DOHH2 (cell line): ENCODE results near the gene MRPL44.

Experiments used
- EZH2phosphoT487 ChIP-seq: fragments of 200-600 bp; sonication (generic); IDR thresholded peaks from 2 replicates; pipeline ENCODE4 v1.6.1; 2017; ENCODE audit warnings: borderline replicate concordance, mild to moderate bottlenecking, antibody characterized with exemption, low read length, moderate library complexity, mixed read lengths
- TF ChIP-seq, protein P1 (sequence below): fragments of 200-600 bp; sonication (generic); IDR thresholded peaks from one replicate; pipeline ENCODE4 v1.5.1; 2014; ENCODE audit warnings: antibody characterized with exemption, mild to moderate bottlenecking, low read depth, low read length; ENCODE audit not compliant: poor library complexity, severe bottlenecking

- TF ChIP-seq, protein P1, sequence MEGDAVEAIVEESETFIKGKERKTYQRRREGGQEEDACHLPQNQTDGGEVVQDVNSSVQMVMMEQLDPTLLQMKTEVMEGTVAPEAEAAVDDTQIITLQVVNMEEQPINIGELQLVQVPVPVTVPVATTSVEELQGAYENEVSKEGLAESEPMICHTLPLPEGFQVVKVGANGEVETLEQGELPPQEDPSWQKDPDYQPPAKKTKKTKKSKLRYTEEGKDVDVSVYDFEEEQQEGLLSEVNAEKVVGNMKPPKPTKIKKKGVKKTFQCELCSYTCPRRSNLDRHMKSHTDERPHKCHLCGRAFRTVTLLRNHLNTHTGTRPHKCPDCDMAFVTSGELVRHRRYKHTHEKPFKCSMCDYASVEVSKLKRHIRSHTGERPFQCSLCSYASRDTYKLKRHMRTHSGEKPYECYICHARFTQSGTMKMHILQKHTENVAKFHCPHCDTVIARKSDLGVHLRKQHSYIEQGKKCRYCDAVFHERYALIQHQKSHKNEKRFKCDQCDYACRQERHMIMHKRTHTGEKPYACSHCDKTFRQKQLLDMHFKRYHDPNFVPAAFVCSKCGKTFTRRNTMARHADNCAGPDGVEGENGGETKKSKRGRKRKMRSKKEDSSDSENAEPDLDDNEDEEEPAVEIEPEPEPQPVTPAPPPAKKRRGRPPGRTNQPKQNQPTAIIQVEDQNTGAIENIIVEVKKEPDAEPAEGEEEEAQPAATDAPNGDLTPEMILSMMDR = no peak
- no peak for TF ChIP-seq EZH2phosphoT487
These were observed 33.3 kb upstream of the MRPL44 start for GRCh38 chr2:223923976-223924375.
